Measurements from ENCODE around the gene KIAA1671.

KIAA1671 gene

GRCh38 chr22:24982301-24983056 lies 30.0 kb downstream of the KIAA1671 start:
- DNase-seq, result no peak

DNA sequence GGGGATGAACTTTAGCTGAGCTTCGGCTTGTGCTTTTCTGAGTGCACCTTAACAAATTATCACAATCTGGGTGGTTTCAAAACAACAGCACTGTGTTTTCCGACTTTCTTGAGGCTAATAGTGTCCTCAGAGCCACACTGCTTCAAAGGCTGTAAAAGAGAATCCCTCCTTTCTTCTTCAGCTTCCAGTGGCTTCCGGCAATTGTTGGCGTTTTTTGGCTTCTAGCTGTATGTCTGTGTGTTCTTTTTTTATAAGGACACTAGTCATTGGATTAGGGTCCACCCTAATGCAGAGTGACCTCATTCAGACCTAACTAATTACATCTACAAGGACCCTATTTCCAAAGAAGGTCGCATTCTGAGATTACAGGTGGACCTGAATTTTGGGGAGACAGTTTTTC lies 30.6 kb downstream of the KIAA1671 start:
- no peak for DNase-seq

GRCh38 chr22:24984122-24984521 lies 31.6 kb downstream of the KIAA1671 start:
- DNase-seq, result no peak

DNA sequence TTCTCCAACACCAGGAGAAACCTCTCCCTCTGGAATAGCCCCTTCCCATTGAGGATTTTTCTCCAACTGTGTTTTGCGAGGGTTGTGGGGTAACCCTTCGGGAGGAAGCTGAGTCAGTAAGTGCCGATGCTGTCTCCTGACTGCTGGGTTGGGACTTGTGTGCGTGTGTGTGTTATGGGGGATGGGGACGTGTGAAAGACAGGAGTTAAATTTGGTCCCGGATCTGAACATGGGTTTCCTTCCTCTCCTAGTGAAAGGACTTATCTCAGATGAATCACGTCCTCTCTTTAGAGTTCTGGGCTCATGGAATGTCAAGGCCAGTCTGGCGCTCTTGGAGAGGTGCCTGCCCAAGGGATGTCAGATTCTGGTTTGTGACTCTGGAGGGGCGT lies 33.3 kb downstream of the KIAA1671 start:
- no peak for DNase-seq

GRCh38 chr22:24986816-24987215 lies 34.3 kb downstream of the KIAA1671 start:
- DNase-seq, result no peak

GRCh38 chr22:24989135-24989534 lies 36.6 kb downstream of the KIAA1671 start:
- DNase-seq, result no peak

DNA sequence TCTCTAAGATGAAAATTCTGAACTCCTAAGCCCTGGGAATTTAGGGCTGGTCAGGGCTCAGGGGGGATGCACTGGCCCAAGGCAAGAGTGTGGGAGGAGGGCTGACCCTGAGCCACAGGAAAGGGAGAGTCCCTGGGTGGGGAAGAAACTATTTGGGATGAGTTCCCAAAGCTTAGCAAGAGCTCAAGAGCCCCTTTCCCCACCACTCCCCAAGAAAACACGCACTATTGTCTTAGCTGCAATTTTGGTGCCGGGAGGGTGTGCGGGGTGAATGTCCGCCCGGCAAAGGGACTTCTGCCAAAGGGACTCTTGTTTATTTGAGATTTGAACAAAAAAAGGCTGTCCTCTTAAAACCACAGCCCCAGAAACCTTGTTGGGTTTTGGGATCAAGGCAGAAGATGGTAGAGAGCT lies 37.0 kb downstream of the KIAA1671 start:
- no peak for DNase-seq

DNA sequence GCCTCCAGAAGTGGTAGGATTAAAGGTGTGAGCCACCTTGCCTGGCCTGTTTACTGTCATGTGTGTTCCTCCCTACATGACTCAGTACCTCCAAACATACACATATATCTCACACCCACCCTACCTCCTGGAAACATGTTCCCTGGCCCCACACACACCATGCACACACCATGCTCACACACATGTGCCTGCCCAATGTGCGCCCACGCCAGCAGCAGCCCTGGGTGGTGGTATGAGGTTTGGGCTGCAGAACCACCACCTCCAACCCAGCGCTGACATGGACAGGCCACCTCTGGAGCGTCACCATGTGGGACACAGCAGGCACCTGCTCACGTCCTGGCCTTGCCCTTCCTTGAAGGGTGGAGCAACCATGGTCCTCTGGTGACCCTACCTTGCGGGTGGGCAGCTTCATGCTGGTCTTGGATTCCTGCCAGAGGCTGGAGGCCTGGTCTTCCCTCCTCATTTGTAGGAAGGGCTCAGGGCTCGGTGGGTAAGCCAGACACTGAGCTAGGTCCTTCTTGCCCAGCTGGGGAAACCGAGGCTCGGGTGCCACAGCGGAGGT lies 37.9 kb downstream of the KIAA1671 start:
- DNase-seq, result no peak

DNA sequence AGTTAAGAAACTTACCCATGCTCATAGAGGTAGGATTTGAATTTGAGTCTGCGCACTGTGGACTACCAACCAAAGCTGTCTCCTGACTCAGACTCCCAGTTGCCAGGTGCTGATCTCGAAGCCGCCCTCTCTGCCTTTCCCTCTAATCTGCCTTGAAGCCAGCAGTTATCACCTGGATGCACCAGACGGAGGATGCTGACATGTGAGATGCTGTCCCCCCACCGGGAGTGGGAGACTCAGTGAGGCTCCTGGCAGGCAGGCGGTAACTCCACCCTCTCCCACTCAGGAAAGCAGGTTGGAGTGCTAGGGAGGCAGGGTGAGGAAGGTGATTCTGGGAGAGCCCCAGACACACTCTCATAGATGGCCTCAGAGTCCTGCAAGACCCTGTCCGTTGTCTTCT lies 40.4 kb downstream of the KIAA1671 start:
- DNase-seq, result no peak

- DNase-seq, result no peak
Measured at GRCh38 chr22:24994070-24994763, 41.7 kb downstream of the KIAA1671 start.

GRCh38 chr22:24995649-24996180 lies 43.2 kb downstream of the KIAA1671 start:
- DNase-seq, result no peak

DNA sequence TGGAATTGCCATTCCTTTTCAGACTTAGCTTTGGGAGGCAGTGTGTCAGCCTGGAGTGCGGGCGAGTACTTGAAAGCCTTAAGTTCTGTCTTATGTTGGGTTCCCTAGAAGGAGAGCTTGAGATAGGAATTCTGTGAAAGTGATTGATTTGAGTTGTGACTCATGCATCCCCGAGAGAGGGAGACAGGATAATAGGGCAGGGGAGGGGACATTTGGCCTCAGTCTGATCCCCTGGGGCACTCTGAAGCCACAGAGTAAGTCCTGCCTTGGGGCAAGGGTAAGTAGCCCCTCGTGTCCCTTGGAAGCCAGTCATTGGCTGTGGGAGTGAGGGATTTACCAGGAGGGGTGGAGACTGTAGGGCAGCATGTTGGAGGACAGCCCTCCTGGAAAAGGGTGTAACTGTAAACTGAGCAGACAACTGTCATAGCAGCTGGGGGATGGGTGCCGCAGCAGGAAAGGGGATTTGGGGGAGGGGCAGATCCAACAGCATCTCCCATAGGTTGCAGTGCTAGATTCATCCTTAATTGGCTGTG lies 44.0 kb downstream of the KIAA1671 start:
- DNase-seq, result no peak

DNA sequence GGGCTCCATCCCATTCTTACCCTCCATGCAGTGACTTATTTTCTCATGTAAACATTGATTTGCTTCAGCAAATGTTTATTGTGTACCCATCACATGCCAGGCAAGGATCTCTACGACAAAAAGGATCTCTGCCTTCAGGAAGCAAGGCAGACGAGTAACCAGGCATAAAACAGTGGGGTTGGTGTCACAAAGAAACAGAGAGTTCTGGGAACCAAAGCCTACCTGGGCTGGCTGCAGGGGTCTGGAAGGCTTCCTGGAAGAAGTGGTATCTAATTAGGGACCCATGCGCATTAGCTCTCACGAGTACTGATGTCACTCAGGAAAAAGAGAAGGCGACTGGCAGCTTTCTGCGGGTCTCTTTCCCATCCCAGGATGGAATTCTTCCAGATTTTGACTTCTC lies 44.5 kb downstream of the KIAA1671 start:
- no peak for DNase-seq

DNA sequence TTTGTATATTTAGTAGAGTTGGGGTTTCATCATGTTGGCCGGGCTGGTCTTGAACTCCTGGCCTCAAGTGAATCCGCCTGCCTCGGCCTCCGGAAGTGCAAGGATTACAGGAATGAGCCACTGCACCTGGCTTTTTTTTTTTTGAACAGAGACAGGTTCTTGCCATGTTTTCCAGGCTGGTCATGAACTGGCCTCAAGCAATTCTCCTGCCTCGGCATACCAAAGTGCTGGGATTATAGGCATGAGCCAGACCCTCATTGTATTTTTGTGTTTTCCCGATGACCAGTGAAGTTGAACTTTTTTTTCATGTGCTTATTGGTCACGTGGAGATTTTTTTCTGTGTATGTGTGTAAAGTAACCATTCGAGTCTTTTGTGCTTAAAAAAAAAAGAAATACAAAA lies 48.2 kb downstream of the KIAA1671 start:
- DNase-seq, result no peak

DNA sequence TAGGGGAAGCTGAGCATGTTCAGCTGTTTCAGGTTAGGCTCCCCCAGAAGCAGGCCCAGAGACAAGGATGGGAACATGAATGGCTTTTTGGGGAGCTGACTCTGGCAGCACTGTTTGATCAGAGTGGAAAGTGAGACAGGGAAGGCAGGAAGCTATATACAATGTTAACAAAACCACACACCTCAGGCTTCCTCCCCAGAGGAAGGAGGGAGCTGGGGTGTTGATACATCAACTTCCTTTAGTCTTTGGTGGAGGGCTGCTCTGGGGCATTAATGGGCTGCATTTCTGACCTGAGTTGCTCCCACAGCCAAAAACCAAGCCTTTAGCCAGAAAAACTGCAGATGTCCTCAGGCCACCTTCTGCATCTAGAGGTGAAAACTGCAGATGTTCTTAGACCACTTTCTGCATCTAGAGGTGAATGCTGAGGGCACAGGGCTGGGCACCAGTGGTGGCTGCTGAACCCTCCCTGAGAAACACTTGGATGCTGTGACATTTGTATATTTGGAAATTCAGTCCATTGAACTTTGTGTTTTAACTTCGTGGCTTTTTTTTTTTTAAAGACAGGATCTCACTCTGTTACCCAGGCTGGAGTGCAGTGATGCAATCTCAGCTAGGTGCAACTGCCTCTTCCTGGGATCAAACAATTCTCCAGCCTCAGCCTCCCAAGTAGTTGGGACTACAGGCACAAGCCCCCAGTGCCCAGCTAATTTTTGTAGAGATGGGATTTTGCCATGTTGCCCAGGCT lies 49.9 kb downstream of the KIAA1671 start:
- DNase-seq, result no peak

DNA sequence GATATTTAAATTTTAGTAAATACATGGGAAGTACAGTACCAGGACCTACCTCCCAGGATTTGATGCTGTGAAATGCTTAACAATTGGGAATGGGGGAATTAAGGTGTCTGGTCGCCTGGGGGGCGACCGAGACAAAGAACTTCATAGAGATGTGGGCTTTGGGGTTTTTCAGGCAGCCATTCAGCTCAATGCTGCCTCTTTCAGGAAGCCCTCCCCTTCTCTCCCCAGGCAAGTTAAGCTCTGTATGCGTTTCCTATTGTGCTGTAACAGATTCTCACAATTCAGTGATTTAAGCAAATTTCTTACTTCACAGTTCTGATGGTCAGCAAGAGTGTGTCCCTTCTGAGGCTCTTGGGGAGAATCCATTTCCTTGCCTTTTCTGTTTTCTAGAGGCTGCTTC lies 53.8 kb downstream of the KIAA1671 start:
- DNase-seq, result no peak

DNA sequence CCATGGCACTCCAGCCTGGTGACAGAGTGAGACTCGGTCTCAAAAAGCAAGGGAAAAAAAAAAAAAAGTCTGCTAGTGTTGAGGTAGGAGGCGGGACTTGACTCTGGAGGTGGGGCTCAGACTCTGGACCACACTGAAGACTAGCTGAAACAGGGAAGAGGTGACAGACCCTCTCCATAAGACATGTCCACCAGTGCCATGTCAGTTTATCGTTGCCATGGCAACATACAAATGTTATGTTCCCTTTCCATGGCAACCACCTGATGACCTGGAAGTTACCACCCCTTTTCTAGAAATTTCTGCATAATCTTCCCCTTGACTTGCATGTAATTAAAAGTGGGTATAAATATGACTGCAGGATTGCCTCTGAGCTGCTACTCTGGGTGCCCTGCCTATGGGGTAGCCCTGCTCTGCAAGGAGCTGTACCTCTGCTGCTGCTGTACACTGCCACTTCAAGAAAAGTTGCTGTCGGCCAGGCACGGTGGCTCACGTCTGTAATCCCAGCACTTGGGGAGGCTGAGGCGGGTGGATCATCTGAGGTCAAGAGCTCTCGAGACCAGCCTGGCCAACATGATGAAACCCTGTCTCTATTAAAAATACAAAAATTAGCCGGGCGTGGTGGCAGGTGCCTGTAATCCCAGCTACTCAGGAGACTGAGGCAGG lies 55.1 kb downstream of the KIAA1671 start:
- DNase-seq, result no peak

DNA sequence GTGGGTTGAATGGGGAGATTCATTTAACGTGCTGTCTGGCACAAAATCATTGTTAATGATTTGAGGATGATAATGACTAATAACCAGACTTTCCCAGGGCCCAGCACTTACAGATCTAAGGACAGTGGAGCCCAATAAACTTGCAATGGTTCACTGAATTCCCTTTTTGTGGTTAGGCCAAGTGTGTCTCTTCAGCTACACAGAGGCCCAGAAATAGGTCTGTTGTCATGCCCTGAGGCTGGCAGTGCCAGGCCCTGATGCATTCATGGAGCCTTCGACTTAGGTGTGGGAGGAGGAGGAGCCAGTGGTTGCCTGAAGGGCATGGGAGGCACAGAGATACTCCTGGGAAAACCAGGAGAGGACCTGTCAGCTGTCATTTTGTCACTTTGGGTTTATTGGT lies 56.1 kb downstream of the KIAA1671 start:
- DNase-seq, result no peak

DNA sequence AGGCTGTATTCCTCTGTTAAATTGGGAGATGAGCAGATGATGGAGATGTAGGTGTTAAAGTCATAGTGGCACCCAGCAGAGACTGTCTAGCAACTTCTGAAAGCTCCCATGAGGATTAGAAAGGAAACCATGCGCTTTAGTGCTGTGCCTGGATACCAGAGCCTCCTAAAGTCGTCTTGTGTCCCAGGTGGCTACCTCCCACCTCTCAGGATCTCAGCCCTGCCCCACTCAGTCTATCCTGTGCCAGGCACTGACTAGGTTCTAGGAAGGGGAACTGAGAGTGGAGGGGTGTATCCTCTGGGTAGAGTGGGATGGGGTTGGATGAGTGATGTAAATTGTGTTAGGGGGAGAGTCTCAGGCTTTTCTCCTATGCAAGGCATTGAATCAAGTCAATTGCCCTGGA lies 60.2 kb downstream of the KIAA1671 start:
- no peak for DNase-seq

DNA sequence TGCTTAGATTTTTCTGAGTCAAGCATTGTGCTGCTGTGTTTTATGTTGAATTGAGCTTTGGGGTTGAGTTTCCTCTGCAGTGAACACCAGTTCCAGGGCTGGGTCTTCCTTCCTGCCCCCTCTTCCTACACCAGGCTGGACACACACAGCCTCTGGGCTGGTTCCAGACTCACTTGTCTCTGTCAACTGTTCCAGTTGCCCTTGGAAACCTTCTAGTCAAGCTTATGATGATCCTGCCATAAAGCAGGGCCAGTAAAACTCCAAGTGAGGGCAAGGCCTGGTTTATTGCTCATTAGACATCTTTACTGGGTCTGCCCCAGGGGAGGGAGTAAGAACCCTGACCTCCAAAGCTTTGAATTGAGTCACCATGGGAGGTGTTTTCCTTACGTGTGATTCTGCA lies 61.1 kb downstream of the KIAA1671 start:
- DNase-seq, result no peak

DNA sequence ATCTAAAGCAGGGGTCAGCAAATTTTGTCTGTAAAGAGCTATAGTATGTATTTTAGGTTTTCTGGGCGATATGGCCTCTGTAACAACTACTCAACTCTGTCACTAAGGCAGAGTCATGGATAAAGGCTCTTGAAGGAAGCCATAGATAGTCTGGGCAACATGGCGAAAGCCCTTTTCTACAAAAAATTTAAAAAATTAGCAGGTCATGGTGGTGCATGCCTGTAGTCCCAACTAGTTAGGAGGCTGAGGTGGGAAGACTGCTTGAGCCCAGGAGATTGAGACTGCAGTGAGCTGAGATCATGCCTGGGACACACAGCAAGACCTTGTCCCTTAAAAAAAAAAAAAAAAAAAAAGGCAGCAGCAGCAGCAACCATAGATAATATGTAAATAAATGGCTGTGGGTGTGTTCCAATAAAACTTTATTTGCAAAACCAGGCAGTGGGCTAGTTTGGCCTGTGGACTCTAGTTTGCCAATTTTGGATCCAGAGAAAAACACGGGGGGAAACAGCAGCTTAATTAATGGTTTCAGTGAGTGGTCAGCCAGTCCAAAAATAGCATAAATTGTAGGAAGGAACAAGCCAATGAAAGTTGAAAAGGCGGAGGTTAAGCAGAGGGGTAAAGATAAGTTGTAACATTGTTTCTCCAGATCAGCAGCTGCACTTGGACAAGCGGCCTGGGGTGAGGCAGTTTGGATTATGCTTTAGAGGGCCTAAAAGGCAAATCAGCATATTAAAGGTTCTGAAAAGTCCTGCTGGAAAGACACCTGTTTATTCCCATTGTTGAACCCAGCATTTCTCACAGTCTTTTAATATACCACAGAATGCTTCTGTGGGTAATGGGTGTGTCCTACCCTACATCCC lies 62.6 kb downstream of the KIAA1671 start:
- no peak for DNase-seq

DNA sequence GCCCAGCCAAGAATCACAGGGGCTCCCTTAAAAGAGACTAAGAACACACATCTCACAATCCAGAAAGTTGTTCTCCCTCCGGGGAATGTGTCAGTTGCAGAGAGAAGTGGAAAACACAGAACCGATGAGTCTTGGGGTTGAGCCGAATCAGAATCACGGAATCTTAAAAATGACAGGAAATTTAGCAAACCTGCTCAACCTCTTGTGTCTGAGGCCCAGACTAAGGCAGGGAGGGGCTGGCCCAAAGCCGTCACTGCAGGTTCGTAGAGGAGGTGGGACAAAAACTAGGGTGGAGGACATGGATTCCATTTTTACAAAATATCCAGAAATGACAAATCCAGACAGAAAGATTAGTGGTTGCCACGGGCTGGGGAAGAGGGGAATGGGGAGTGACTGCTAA lies 63.8 kb downstream of the KIAA1671 start:
- DNase-seq, result no peak
